ENCODE measurements around the gene AP1S1.
"Not testable (repeated sequence)": the region's sequence is repeated elsewhere in the genome, so short reads cannot be mapped to it uniquely, and the experiment has no call there.

The AP1S1 gene

GRCh38 chr7:101200504-101200861, 46.2 kb downstream of the AP1S1 start:
- Histone ChIP-seq H3K4me3 (no peak overlapping the region), H3K9ac (no peak overlapping the region)

GRCh38 chr7:101200862-101201599, 46.8 kb downstream of the AP1S1 start, which contains the start of gene MOGAT3:
Gene MOGAT3 (minus strand): TSS chr7:101201036. CDS start chr7:101200854, 182 bp downstream.
- Histone ChIP-seq H3K36me3 (peaks cover 5% of the 10 kb centered on the region; the same call in 1 of the 2 replicates), H4K20me1 (no peaks in the 10 kb centered on the region), H3K4me2 (no peak within 1 kb of the TSS), H3K27ac (no peak within 1 kb of the TSS), H3K9ac (no peak within 1 kb of the TSS), H3K9me3 (no peaks in the 10 kb centered on the region), H3K4me3 (no peak within 1 kb of the TSS), H3K4me1 (peaks cover 31% of the 10 kb centered on the region), H3K27me3 (peaks cover 43% of the 10 kb centered on the region)
- no peak for TF ChIP-seq Cebpa-rat (IDR thresholded peaks at IDR 0.05)

More at GRCh38 chr7:101200504-101200861, 46.2 kb downstream of the AP1S1 start:
- Histone ChIP-seq H3K4me1 (peaks cover 26% of the 10 kb centered on the region), H4K20me1 (no peaks in the 10 kb centered on the region), H3K36me3 (no peaks in the 10 kb centered on the region), H3K9me3 (no peaks in the 10 kb centered on the region), H3K27me3 (peaks cover 43% of the 10 kb centered on the region), H3K27ac (no peak overlapping the region), H3K4me2 (no peak overlapping the region)
- no peak for TF ChIP-seq Cebpa-rat (IDR thresholded peaks at IDR 0.05)

GRCh38 chr7:101201695-101202602, 47.7 kb downstream of the AP1S1 start:
- no peak overlapping the region for H3K9ac ChIP-seq
- no peak overlapping the region for H3K4me2 ChIP-seq
- peaks cover 13% of the 10 kb centered on the region; the same call in 1 of the 2 replicates for H3K36me3 ChIP-seq
- no peak for TF ChIP-seq Cebpa-rat (IDR thresholded peaks at IDR 0.05)
- peaks cover 36% of the 10 kb centered on the region for H3K4me1 ChIP-seq
- no peak overlapping the region for H3K27ac ChIP-seq
- no peaks in the 10 kb centered on the region for H3K9me3 ChIP-seq
- H3K27me3 ChIP-seq, result peaks cover 43% of the 10 kb centered on the region
- H4K20me1 ChIP-seq, result no peaks in the 10 kb centered on the region
- no peak overlapping the region for H3K4me3 ChIP-seq

- Histone ChIP-seq H3K4me1 (peaks cover 35% of the 10 kb centered on the region), H3K27ac (no peak overlapping the region), H3K27me3 (peaks cover 43% of the 10 kb centered on the region), H3K4me3 (no peak overlapping the region), H3K4me2 (peak overlapping the region; percentile 78), H3K36me3 (peaks cover 16% of the 10 kb centered on the region), H3K9ac (no peak overlapping the region), H3K9me3 (no peaks in the 10 kb centered on the region), H4K20me1 (no peaks in the 10 kb centered on the region)
- TF ChIP-seq Cebpa-rat (IDR thresholded peaks at IDR 0.05), result no peak
Measured at GRCh38 chr7:101202603-101202918, 48.3 kb downstream of the AP1S1 start.

- peaks cover 29% of the 10 kb centered on the region for H3K36me3 ChIP-seq
- not testable (repeated sequence) for H3K9ac ChIP-seq, H3K27ac ChIP-seq, H4K20me1 ChIP-seq, H3K4me3 ChIP-seq, H3K9me3 ChIP-seq
- H3K27me3 ChIP-seq, result peaks cover 43% of the 10 kb centered on the region
- peak overlapping the region; percentile 78 for H3K4me2 ChIP-seq
- peaks cover 30% of the 10 kb centered on the region for H3K4me1 ChIP-seq
Measured at GRCh38 chr7:101203740-101204738, 49.8 kb downstream of the AP1S1 start.

GRCh38 chr7:101205901-101206664, 51.8 kb downstream of the AP1S1 start:
- H3K27ac ChIP-seq, result no peak overlapping the region
- H3K27me3 ChIP-seq, result peaks cover 28% of the 10 kb centered on the region
- H3K4me1 ChIP-seq, result peaks cover 30% of the 10 kb centered on the region
- no peak for TF ChIP-seq Cebpa-rat (IDR thresholded peaks at IDR 0.05)
- H3K4me2 ChIP-seq, result no peak overlapping the region
- no peaks in the 10 kb centered on the region for H4K20me1 ChIP-seq
- H3K4me3 ChIP-seq, result no peak overlapping the region
- H3K9ac ChIP-seq, result no peak overlapping the region
- no peaks in the 10 kb centered on the region for H3K9me3 ChIP-seq
- peaks cover 47% of the 10 kb centered on the region for H3K36me3 ChIP-seq

- no peaks in the 10 kb centered on the region for H3K9me3 ChIP-seq
Measured at GRCh38 chr7:101206665-101207042, 52.4 kb downstream of the AP1S1 start.

GRCh38 chr7:101207459-101207858, 53.2 kb downstream of the AP1S1 start:
- H3K4me3 ChIP-seq, result no peak overlapping the region
- no peaks in the 10 kb centered on the region for H4K20me1 ChIP-seq
- H3K27me3 ChIP-seq, result peaks cover 14% of the 10 kb centered on the region
- TF ChIP-seq Cebpa-rat (IDR thresholded peaks at IDR 0.05), result no peak
- H3K4me2 ChIP-seq, result no peak overlapping the region
- peaks cover 60% of the 10 kb centered on the region for H3K36me3 ChIP-seq
- H3K4me1 ChIP-seq, result peaks cover 30% of the 10 kb centered on the region
- H3K27ac ChIP-seq, result no peak overlapping the region
- no peak overlapping the region for H3K9ac ChIP-seq
- H3K9me3 ChIP-seq, result no peaks in the 10 kb centered on the region

More at GRCh38 chr7:101206665-101207042, 52.4 kb downstream of the AP1S1 start:
- H3K4me2 ChIP-seq, result no peak overlapping the region
- no peak overlapping the region for H3K4me3 ChIP-seq
- H3K36me3 ChIP-seq, result peaks cover 52% of the 10 kb centered on the region
- no peak overlapping the region for H3K9ac ChIP-seq
- H3K27ac ChIP-seq, result no peak overlapping the region
- peaks cover 23% of the 10 kb centered on the region for H3K27me3 ChIP-seq
- H3K4me1 ChIP-seq, result peaks cover 30% of the 10 kb centered on the region
- no peak for TF ChIP-seq Cebpa-rat (IDR thresholded peaks at IDR 0.05)
- no peaks in the 10 kb centered on the region for H4K20me1 ChIP-seq

- peaks cover 18% of the 10 kb centered on the region for H3K4me1 ChIP-seq
- H3K36me3 ChIP-seq, result peaks cover 68% of the 10 kb centered on the region
- H3K9me3 ChIP-seq, result no peaks in the 10 kb centered on the region
- peaks cover 1% of the 10 kb centered on the region; the same call in 1 of the 2 replicates for H3K27me3 ChIP-seq
- TF ChIP-seq Cebpa-rat (IDR thresholded peaks at IDR 0.05), result no peak
- no peak overlapping the region for H3K4me2 ChIP-seq
- H3K27ac ChIP-seq, result no peak overlapping the region
- no peak overlapping the region for H3K4me3 ChIP-seq
- H3K9ac ChIP-seq, result no peak overlapping the region
- no peaks in the 10 kb centered on the region for H4K20me1 ChIP-seq
Measured at GRCh38 chr7:101208794-101209193, 54.5 kb downstream of the AP1S1 start.
